ENCODE measurements around the gene ZNF18.

The ZNF18 gene

DNA sequence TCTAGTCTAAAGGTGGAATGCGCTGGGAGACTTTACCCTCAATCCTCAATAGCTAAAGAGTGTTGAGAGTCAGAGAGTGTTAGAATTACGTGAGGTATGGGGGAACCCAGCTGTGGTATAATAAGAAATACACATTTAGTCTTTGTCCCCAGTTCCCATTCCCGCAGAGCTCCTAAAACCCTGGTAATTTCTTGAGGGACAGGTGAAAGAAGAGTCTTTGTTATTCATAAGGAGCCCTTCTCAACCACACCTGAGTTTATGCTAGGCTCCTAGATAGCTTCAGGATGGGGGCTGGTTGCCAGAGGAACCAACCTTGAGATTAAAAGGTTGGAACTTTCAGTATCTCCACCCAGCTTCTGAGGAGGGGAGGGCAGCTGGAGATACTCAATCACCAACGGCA lies 5.8 kb downstream of the ZNF18 start:
- no peak overlapping the region for H3K4me3 ChIP-seq (ENCODE audit: severe bottlenecking)
- H3K9me3 ChIP-seq (ENCODE audit: severe bottlenecking), result no peaks in the 10 kb centered on the region
- ATAC-seq (ENCODE audit: low read depth) (no peak), DNase-seq (ENCODE audit: low spot score) (no peak)
- TF ChIP-seq, protein P1, sequence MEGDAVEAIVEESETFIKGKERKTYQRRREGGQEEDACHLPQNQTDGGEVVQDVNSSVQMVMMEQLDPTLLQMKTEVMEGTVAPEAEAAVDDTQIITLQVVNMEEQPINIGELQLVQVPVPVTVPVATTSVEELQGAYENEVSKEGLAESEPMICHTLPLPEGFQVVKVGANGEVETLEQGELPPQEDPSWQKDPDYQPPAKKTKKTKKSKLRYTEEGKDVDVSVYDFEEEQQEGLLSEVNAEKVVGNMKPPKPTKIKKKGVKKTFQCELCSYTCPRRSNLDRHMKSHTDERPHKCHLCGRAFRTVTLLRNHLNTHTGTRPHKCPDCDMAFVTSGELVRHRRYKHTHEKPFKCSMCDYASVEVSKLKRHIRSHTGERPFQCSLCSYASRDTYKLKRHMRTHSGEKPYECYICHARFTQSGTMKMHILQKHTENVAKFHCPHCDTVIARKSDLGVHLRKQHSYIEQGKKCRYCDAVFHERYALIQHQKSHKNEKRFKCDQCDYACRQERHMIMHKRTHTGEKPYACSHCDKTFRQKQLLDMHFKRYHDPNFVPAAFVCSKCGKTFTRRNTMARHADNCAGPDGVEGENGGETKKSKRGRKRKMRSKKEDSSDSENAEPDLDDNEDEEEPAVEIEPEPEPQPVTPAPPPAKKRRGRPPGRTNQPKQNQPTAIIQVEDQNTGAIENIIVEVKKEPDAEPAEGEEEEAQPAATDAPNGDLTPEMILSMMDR (IDR thresholded peaks at IDR 0.05; ENCODE audit: poor library complexity, severe bottlenecking), result no peak
- H3K36me3 ChIP-seq (ENCODE audit: low read depth), result peaks cover 24% of the 10 kb centered on the region
- no peaks in the 10 kb centered on the region for H3K27me3 ChIP-seq (ENCODE audit: insufficient read depth, poor library complexity, severe bottlenecking)
- no peak overlapping the region for H3K27ac ChIP-seq (ENCODE audit: poor library complexity, severe bottlenecking)
- peaks cover 8% of the 10 kb centered on the region for H3K4me1 ChIP-seq (ENCODE audit: insufficient read depth, poor library complexity, severe bottlenecking)

DNA sequence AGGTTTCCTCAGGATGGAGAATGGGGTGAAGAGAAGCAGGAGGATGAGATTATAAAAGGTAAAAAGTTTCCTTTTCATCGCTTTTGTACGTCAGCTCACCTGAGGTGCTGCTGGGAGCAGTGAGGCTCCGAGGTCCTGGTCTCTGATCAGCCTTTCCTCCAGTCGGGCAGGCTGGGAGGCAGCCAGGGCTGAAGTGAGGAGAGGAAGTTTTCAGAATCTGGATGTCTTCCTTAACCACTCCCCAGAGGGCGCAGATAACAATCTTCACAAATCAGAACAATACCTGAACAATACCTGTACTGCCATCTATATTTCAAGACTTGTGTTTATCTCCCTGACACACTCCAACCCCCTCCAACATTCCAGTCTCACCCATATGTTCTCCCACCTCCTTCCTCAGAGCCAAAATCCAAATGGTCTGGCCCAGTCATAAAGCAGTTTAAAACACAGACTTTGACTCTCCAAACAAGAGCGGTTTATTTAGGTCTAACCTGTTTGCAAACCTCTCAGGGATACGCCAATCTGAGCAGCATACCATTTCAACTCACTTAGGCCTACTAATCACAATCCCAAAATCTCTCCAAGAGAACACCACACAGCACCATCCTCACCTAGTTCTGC lies 6.8 kb downstream of the ZNF18 start:
- no peaks in the 10 kb centered on the region for H3K27me3 ChIP-seq (ENCODE audit: insufficient read depth, poor library complexity, severe bottlenecking)
- no peak for DNase-seq (ENCODE audit: low spot score)
- H3K4me3 ChIP-seq (ENCODE audit: severe bottlenecking), result no peak overlapping the region
- no peak for ATAC-seq (ENCODE audit: low read depth)
- no peak overlapping the region for H3K27ac ChIP-seq (ENCODE audit: poor library complexity, severe bottlenecking)
- no peaks in the 10 kb centered on the region for H3K9me3 ChIP-seq (ENCODE audit: severe bottlenecking)
- peaks cover 34% of the 10 kb centered on the region for H3K36me3 ChIP-seq (ENCODE audit: low read depth)
- no peaks in the 10 kb centered on the region for H3K4me1 ChIP-seq (ENCODE audit: insufficient read depth, poor library complexity, severe bottlenecking)
- TF ChIP-seq, protein P1 (IDR thresholded peaks at IDR 0.05; ENCODE audit: poor library complexity, severe bottlenecking), result no peak

DNA sequence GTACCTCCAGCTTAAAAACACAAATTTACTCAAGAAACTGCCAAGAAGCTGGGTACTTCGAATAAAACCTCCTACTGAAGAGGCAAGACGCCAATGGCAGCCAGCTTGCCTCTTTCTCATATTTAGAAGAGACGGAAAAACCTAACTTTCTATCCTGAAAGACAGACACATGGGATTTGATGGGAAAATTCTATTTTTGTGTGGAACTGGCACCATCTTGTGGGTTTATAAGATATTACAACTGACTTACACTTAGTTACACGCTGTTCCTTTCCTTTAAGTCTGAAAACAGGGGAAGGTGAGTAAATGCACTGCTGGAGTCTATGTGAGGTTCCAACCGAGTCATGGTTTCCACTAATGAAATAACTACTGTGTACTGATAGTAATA lies 10.3 kb downstream of the ZNF18 start:
- Histone ChIP-seq H3K27me3 (ENCODE audit: insufficient read depth, poor library complexity, severe bottlenecking) (no peaks in the 10 kb centered on the region), H3K4me1 (ENCODE audit: insufficient read depth, poor library complexity, severe bottlenecking) (no peaks in the 10 kb centered on the region), H3K4me3 (ENCODE audit: severe bottlenecking) (no peak overlapping the region), H3K27ac (ENCODE audit: poor library complexity, severe bottlenecking) (no peak overlapping the region), H3K36me3 (ENCODE audit: low read depth) (peaks cover 48% of the 10 kb centered on the region), H3K9me3 (ENCODE audit: severe bottlenecking) (no peaks in the 10 kb centered on the region)
- TF ChIP-seq, protein P1 (IDR thresholded peaks at IDR 0.05; ENCODE audit: poor library complexity, severe bottlenecking), result peak; percentile 69
- ATAC-seq (ENCODE audit: low read depth), result peak; percentile 33; the same call in 1 of the 3 replicates
- no peak for DNase-seq (ENCODE audit: low spot score)

DNA sequence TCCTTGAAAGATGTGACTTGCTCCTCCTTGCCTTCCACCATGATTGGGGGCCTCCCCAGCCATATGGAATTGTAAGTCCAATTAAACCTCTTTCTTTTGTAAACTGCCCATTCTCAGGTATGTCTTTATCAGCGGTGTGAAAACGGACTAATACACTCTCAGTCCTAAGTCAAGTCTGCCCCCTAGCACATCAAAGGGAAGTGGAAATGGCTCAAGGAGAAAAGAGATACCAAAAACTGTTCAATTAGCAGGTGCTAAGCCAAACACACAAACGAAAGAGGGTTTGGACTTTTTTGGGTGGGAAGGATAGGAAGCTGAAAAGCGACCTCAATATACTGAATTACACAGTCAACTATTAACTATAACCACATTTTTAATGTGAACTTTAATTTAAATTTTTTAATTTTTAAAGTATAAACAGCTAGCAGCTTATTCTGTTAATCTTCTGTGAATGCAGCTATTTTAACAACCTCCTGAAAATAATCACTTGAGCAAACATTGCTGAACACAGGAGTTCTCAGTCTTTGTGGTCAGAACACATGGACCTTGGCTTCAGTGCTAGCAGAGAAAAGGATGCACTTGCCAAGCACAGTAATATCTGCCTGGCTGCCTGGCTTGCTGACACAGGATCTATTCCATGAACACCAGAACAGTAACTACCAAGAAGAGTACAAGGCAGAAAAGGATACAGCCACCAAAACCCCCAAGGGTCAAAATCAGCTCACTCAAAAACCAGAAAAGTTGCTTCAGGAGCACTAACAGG lies 10.9 kb downstream of the ZNF18 start:
- H3K4me3 ChIP-seq (ENCODE audit: severe bottlenecking), result no peak overlapping the region
- TF ChIP-seq, protein P1 (IDR thresholded peaks at IDR 0.05; ENCODE audit: poor library complexity, severe bottlenecking), result no peak
- no peaks in the 10 kb centered on the region for H3K9me3 ChIP-seq (ENCODE audit: severe bottlenecking)
- H3K27ac ChIP-seq (ENCODE audit: poor library complexity, severe bottlenecking), result no peak overlapping the region
- no peaks in the 10 kb centered on the region for H3K4me1 ChIP-seq (ENCODE audit: insufficient read depth, poor library complexity, severe bottlenecking)
- no peak for ATAC-seq (ENCODE audit: low read depth)
- peaks cover 42% of the 10 kb centered on the region for H3K36me3 ChIP-seq (ENCODE audit: low read depth)
- DNase-seq (ENCODE audit: low spot score), result no peak
- no peaks in the 10 kb centered on the region for H3K27me3 ChIP-seq (ENCODE audit: insufficient read depth, poor library complexity, severe bottlenecking)

DNA sequence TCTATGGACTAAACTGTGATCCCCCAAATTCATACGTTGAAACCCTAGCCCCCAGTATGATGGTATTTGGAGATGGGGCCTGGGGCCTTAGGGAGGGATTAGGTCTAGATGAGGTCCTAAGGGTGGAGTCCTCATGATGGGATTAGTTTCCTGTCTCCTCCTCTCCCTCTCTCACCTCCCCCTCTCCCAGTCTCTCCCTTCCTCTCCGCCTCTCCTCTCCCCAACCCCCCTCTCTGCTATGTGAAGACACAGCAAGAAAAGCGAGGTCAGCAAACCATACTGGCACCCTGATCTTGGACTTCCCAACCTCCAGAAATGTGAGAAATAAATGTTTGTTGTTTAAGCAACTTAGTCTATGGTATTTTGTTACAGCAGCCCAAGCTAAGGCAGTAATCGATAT lies 15.4 kb downstream of the ZNF18 start:
- peaks cover 47% of the 10 kb centered on the region for H3K36me3 ChIP-seq (ENCODE audit: low read depth)
- H3K9me3 ChIP-seq (ENCODE audit: severe bottlenecking), result no peaks in the 10 kb centered on the region
- TF ChIP-seq, protein P1 (IDR thresholded peaks at IDR 0.05; ENCODE audit: poor library complexity, severe bottlenecking), result no peak
- H3K27me3 ChIP-seq (ENCODE audit: insufficient read depth, poor library complexity, severe bottlenecking), result no peaks in the 10 kb centered on the region
- ATAC-seq (ENCODE audit: low read depth) (no peak), DNase-seq (ENCODE audit: low spot score) (no peak)
- H3K27ac ChIP-seq (ENCODE audit: poor library complexity, severe bottlenecking), result no peak overlapping the region
- peaks cover under 1% of the 10 kb centered on the region for H3K4me1 ChIP-seq (ENCODE audit: insufficient read depth, poor library complexity, severe bottlenecking)
- H3K4me3 ChIP-seq (ENCODE audit: severe bottlenecking), result no peak overlapping the region

Data from RWPE2 (cell line).